ENCODE data around the gene TRPM8. TPM values are rescaled to one million over a fixed set of nuclear protein-coding genes. Genes with fewer than 3 reads are reported as not detected.
A peak's percentile ranks its signal among the peaks of the same experiment; 100 is the strongest.
"Not testable (repeated sequence)": the region's sequence is repeated elsewhere in the genome, so short reads cannot be mapped to it uniquely, and the experiment has no call there.

TRPM8 gene
- total RNA-seq (ENCODE audit: low replicate concordance): 0.63 TPM in 1 of 2 replicates, not detected in the other

- TF ChIP-seq, protein P1, sequence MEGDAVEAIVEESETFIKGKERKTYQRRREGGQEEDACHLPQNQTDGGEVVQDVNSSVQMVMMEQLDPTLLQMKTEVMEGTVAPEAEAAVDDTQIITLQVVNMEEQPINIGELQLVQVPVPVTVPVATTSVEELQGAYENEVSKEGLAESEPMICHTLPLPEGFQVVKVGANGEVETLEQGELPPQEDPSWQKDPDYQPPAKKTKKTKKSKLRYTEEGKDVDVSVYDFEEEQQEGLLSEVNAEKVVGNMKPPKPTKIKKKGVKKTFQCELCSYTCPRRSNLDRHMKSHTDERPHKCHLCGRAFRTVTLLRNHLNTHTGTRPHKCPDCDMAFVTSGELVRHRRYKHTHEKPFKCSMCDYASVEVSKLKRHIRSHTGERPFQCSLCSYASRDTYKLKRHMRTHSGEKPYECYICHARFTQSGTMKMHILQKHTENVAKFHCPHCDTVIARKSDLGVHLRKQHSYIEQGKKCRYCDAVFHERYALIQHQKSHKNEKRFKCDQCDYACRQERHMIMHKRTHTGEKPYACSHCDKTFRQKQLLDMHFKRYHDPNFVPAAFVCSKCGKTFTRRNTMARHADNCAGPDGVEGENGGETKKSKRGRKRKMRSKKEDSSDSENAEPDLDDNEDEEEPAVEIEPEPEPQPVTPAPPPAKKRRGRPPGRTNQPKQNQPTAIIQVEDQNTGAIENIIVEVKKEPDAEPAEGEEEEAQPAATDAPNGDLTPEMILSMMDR (IDR thresholded peaks at IDR 0.05; ENCODE audit: insufficient read depth, low read length): no peak
- no peak for DNase-seq (ENCODE audit: low read depth)
- H3K4me3 ChIP-seq (ENCODE audit: low read depth, low read length): no peak within 1 kb of the TSS
Observed at GRCh38 chr2:233917116-233917515, at the start of gene TRPM8. TSS of gene TRPM8 (plus strand) at chr2:233917373. CDS start at chr2:233926538, 9,165 bp downstream.

GRCh38 chr2:233867993-233868532, 49.1 kb upstream of the TRPM8 start, which contains the start of gene MSL3B:
TSS of gene MSL3B (minus strand) at chr2:233868386.
- TF ChIP-seq, protein P1 (IDR thresholded peaks at IDR 0.05; ENCODE audit: insufficient read depth, low read length): no peak
- peak within 1 kb of the TSS; percentile 76 for H3K4me3 ChIP-seq (ENCODE audit: low read depth, low read length)
- DNase-seq (ENCODE audit: low read depth): peak; percentile 52

DNA sequence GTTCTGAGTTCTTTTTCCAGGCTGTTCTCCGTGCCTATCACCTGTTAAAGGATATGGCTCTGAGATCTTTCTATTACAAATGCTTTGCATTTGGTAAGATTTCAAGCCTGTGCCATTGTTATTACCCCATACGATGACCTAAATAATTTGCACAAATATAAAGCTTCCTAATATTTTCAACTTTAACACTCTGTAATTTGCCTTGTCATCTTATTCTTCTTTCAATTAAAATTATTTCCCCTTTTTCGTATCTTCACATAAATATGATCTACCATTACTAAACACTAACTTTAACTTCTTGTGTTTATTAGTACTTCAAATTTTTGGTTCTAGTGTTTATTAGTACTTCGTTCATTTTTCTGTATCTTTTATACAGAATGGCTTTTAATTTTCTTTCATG, 45.7 kb upstream of the TRPM8 start:
- no peak overlapping the region for H3K4me3 ChIP-seq (ENCODE audit: low read depth, low read length)
- DNase-seq (ENCODE audit: low read depth): no peak
- TF ChIP-seq, protein P1 (IDR thresholded peaks at IDR 0.05; ENCODE audit: insufficient read depth, low read length): no peak

DNA sequence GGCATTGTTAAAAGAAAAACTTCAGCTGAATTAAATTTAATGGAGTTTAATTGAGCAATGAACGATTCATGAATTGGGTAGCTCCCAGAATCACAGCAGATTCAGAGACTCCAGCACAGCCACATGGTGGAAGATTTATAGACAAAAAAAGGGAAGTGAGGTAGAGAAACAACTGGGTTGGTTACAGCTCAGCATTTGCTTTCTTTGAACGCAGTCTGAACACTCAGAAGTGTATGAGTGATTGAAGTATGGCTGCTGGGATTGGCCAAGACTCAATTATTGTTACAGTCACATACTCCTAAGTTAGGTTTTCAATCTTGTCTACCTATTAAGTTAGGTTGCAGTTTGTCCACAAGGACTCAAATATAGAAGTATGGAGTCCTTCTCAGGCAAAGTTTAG, 45.0 kb upstream of the TRPM8 start:
- DNase-seq (ENCODE audit: low read depth); H3K4me3 ChIP-seq (ENCODE audit: low read depth, low read length): not testable (repeated sequence)

DNA sequence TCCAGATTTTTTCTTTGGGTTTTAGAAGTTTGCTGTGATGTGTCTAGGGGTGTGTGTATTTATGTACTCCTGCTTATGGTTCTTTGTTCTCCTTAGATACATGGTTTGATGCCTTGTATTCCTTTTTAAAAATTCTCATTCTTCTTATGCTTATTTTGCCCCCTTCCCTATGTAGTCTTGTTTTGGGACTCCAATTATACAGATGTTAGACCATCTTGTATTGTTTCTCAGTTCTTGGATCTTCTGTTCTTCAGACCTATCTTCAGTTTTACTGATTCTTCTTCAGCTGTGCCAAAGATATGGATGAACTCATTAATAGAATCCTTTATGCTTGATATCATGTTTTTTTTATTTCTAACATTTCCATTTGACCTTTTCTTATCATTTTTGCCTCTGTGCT, 34.8 kb upstream of the TRPM8 start:
- TF ChIP-seq, protein P1 (IDR thresholded peaks at IDR 0.05; ENCODE audit: insufficient read depth, low read length): no peak
- DNase-seq (ENCODE audit: low read depth): no peak

GRCh38 chr2:233892793-233893192, 24.4 kb upstream of the TRPM8 start:
- no peak for DNase-seq (ENCODE audit: low read depth)

More for the DNA sequence above, 34.8 kb upstream of the TRPM8 start:
- H3K4me3 ChIP-seq (ENCODE audit: low read depth, low read length): no peak overlapping the region

GRCh38 chr2:233896253-233896652, 20.9 kb upstream of the TRPM8 start:
- DNase-seq (ENCODE audit: low read depth); H3K4me3 ChIP-seq (ENCODE audit: low read depth, low read length): not testable (repeated sequence)

More at GRCh38 chr2:233892793-233893192, 24.4 kb upstream of the TRPM8 start:
- TF ChIP-seq, protein P1 (IDR thresholded peaks at IDR 0.05; ENCODE audit: insufficient read depth, low read length): no peak
- no peak overlapping the region for H3K4me3 ChIP-seq (ENCODE audit: low read depth, low read length)

DNA sequence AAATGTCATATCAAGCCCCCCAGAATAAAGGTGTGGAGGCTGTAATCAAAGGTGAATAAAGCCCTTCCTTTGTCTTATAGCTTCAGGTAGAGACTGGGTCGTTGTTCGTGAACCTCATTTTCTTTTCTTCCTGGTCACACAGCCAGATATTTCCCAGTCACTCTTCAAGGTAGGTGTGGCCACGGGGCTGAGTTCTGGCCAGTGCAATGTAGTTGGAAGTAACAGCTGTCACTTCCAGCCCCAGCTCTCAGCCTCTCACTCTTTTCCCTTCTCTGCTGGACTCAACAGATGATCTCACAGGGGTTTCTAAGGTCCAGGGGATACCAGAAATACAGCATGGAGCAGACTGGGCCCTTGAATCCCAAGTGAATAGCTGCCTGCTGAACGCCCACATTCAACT, 15.8 kb upstream of the TRPM8 start:
- DNase-seq (ENCODE audit: low read depth): no peak
- TF ChIP-seq, protein P1 (IDR thresholded peaks at IDR 0.05; ENCODE audit: insufficient read depth, low read length): no peak
- no peak overlapping the region for H3K4me3 ChIP-seq (ENCODE audit: low read depth, low read length)
